Measurements from ENCODE around the gene RASSF4.

Gene RASSF4

DNA sequence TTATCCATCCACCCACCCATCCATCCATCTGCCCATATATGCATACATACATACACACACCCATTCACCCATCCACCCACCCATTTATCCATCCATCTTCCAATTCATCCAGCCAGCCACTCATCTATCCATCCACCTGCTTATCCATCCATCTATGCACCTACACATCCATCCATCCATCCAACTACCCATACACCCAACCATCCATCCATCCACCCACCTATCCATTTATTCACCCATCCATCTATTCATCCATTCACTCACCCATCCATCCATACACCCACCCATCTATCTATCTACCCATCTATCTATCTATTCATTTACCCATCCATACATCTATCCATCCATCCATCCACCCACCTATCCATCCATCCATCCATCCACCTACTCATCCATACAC lies 31.1 kb upstream of the RASSF4 start:
- DNase-seq: no peak

DNA sequence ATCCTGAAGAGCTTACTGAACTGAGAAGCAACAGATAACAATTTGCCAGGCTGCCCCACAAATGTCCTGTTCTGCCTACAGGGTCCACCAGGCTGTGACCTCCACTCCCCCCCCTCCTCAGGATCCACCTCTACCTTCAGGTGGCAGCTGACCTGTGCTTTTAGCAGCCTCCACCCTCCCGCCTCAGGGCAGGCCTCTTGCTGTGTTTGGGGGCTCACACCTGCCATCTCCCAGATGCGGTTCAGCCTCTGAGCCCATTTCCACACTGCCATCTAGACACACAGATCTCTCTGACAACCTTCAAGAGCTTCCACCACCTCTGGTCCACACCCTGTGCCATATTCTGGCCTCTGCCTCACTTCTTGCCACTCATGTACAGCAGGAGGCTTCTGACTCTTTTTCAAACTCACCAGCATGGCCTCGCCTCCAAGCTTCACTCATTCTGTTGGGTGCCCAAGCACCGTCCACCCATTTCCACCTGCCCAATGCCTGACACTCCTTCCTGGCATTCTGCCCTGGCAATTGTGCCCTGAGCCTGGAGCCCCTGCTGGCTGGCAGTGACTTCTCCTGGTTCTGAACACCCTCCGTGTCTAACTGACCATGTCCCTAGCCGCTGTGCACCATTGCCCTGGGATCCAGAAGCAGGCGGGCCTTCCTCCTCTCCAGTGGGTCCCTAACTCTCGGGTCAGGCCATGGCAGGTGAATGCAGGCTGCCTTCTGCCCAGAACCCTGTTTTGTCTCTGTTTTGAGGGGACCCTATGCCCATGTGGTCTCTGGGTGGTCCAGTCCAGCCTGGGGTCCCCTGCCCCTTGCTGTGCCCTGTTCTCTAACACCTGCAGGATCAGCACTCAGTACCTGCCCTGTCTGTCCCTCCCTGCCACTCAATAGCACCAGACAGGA lies 30.0 kb upstream of the RASSF4 start:
- DNase-seq: no peak

DNA sequence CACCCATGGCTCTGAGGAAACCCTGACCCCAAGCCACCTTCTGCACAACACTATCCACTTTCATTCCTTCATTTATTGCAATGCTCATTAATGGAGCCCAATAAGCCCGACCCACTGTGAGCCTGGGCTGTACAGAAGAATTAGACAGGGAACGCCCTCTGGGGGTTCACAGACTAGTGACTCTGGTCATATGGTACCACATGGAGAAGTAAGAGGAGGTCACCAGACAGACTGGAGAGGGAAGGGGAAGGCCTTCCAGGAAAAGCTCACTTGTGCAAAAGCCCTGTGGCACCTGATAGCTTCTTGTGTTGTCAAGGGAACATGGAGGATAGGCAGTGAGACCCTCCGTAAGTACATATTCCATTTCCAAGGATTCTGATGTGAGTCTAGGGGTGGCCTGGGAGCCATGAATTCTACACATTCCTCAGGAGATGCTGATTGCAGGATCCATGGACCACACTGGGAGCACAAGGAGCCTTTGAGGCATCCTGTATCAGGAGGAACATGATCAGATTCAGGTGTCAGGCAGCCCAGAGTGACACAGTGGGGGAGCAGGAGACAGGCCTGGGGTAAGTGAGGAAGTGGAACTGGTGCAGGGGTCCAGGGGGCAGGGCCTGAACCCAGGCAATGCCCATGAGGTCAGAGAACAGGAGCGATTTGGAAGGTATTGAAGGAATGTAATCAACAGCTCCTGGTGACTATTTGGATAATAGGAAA lies 28.5 kb upstream of the RASSF4 start:
- DNase-seq: no peak

DNA sequence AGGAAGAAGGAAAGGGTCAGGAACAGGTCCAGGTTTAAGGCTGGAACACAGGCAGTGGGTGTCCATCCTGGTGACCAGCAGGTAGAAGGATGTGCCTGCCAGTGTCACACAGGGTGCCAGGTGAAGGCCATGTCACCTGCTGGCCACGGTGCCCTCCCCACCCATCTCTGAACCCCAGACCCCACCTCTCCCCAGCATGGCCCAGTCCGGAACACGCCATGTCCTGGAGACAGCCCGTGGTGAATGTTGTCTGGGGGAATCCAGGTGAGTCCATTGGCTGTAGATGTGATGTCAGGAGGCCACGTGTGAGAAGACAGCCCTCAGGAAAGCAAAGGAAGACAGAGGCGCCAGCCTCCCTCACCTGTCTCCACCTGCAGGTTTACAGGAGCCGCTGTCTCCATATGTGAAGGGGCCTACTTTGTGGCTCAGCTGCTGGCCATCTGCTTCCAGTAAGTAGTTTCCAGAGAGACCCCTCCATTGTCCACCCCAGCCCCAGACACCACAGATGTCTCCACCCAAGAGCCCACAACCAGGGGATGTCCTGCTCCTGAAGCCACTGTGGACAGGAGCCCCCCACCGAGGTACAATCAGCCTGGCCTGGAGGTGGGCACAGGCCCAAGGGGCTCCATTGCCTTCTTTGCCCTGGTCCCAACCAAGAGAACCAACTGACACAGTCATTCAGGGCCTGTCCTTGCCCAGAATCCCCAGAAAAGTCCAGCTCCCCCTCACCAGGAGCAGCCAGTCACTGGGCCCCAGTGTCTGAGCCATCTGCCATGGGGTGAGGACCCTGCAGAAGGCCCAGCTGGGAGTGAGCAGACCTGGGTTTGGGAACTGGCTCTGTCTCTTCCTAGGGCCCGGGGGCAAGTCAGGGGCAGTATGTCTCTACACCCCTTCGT lies 27.7 kb upstream of the RASSF4 start:
- no peak for DNase-seq

DNA sequence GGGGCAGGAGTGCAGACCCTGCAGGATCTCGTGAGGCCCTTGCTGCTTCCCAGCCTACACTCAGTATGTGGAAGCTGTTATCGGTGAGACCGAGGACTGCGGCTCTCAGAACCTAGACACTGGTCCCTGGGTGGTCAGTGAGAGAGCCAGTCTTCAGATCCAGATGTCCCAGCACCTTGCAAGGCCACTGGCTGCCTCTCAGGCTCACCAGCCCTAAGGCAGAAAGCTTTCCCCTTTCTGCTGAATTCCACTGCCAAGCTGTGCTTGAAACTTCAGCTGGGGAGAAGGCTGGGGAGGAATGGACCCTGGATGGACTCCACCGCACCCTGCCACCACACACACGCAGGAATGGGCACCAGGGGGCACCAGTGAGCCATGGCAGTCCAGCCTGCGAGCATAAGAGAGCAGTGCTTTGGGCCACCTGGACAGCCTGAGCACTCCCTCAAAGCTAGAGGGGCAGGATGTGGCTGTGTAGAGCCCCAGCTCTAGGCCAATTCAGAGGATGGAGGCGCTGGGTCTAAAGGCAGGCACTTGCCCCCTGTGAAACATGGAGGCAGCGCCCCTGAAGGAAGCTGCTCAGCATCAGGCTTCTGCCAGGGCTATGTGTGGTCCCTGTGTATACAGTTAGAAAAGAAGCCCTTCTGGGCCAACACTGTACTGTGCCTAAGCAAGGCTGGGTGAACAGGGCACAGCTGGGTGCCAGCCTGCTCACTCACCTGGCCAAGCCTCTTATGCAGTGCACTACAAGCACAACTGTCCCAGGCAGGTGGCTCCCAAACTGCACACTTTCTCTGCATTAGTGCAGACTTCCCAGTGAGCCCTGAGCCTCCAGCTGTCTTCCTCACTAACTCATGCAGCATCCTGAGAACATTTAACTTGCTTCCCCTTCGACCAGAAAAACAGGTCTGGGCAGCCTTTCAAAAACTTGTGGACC lies 26.8 kb upstream of the RASSF4 start:
- peak; percentile 78 for DNase-seq

DNA sequence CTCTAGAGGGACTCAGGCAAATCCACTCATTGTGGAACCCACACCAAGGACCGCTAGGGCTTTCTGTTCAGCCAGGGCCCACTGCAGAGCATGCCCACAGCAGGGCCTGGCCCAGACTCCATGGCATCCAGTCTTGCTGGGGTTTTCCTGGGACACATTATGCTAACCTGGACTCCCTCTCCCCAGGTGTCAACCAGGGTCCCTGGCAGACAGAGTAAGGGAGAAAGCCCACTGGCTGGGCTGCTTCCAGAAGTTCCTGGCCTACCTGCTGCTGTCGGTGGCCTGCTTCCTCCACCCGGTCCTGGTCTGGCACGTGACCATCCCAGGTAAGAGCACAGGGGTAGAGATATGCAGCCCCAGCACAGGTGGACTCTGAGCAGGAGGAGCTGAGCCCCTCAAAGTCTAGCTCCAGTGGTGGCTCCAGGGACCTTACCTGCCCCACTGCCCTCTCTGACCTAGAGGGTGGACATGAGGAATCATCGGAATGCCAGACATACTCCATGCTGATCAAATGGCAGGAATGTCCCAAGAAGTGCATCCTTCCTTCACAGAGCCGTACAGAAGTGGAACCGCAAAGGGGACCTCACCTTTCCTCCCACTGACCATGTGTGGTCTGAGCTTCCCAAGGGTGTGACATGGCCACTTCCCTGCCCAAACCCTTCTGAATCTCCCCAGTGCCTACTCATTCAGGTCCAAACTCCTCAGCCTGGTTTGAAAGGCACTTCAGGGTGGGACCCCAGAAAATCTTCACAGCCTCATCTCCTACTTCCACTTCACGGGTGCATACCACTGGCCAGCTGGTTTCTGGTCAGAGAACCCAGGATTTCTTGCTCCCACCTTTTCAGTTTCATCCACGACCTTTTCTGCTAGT lies 25.9 kb upstream of the RASSF4 start:
- DNase-seq: no peak

DNA sequence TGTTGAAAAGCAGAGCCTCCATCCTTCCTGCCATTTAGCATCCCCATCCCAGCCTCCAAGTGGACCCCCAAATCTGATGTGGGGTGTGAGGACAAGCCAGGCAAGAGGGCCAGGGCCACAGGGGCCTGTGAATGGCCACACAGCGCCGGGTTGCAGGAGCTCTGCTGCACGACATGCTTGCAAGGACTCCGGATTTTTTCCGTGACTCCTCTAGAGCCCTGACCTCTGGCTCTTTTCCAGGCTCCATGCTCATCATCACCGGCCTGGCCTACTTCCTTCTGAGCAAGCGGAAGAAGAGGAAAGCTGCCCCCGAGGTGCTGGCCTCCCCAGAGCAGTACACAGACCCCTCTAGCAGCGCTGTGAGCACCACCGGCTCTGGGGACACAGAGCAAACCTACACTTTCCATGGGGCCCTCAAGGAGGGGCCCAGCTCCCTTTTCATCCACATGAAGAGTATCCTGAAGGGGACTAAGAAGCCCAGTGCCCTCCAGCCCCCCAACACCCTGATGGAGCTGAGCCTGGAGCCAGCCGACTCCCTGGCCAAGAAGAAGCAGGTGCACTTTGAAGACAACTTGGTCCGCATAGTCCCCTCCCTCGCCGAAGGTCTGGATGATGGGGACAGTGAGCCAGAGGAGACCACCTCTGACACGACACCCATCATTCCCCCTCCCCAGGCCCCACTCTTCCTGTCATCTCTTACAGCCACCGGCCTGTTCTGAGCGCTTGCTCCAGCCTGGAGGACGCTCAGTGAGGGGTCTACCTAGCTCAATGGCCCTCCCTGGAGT lies 25.0 kb upstream of the RASSF4 start:
- no peak for DNase-seq

DNA sequence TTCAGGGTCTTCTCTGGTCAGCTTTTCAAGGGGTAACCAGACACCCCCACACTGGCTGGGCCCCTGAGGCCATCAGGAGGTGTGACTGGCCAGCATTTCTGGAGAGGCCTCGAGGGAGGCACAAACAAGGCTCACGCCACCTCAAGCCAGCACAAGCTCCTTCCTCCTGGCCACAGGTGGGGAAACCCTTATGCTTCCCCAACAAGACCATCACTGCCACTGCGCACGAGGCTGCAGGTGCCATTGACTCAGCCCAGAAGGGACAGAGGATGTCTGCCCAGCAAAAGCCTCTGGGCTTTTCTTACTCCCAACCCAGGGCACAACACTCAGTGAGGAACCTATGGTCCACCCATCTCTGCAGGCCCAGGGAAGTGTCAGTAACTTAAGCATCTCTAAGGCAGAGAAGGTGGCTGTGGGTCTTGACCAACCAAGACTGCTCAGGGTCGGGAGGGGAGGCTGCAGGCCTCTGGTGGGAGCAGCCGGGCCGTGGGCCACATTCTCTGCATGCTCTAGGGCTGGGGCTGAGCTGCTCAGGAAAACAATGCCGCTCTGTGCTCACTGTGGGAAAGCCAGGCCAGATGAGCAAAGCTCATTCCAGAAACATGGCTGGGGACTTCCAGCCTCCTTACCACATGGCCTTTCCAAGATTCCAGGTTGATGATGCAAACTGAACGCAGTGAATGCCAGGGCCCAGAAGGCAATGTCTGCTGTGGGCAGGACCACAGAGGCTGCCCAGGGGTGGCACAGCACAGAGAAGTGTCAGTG lies 24.2 kb upstream of the RASSF4 start:
- DNase-seq: no peak

DNA sequence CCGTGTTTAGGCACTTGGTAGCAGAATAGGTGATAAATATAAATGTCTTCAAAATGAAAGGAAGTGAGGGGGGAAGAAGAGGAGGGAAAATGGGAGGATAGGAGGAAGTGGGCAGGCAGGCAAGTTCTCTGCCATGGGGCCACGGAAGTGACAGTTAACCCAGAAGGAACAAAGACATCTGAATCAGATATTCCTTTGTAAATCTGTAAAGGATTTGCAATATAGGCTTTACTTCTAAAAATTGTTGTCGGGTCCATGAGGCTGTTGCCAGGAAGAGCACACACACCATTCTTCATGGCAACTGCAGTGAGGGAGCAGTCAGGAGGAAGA lies 23.7 kb upstream of the RASSF4 start:
- DNase-seq: no peak

DNA sequence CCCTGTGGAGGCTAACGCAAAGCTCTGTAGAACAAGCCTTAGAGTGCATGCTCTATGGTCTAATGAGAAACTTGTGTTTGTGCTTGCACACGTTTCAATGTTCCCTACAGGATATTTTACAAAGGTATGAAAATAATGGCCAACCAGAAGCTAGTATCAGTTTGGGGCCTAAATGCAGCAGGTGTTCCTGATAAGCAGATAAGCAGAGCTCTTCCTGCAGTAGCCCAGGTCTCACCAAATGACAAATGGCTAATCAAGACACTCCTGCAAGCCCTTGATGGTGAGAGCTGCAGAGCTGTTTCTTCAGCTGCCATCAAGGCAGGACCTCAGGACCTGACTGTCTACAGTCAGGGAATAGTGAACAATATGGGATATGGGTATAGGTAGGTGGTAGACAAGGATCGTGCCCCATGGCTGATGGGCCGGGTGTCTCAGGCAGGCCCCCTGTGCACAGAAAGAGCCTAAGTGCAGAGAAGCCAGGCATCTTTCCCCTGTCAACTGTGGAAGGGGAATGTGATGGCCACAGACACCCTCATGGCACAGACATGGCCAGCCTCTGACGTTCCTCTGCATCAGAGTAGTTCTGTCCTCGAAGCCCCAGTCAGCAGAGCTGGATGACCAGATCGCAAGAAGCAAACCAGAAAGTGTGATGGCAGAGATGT lies 23.2 kb upstream of the RASSF4 start:
- no peak for DNase-seq

DNA sequence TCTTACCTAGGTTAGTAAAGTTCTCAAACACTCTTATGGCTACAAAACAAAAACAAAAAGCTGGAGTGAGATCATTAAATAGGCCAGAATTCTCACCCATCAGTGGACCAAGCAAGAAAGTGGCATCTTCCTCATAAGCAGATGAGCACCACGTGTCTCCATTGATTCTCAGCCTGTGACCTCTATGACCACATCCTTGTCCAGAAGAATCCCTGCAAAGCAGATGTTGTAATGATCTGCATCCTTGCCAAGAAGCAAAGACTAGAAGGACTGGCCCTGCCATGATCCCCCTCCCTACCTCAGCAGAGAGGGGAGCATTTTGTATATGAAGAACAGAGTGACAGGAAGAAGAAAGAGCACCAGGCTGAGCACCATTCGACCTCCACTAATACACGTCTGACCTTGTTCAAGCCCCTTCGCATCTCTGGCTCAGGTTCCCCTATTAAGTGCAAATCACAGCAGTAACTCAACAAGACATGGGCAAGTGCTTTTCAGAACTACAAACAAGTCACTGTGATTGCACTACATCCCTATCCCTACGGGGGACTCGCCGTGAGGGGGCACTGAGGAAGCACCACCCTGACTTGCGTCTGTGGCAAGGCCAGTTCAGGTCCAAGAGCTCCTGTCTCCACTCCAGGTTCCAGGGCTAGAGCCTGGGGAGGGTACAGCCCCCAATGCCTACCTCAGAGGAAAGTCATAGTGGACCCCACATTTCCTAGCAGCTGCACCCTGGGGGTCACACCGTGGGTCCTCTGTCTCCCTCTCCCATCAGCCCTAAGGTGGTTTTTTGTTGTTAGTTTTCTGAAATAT lies 22.2 kb upstream of the RASSF4 start:
- no peak for DNase-seq

DNA sequence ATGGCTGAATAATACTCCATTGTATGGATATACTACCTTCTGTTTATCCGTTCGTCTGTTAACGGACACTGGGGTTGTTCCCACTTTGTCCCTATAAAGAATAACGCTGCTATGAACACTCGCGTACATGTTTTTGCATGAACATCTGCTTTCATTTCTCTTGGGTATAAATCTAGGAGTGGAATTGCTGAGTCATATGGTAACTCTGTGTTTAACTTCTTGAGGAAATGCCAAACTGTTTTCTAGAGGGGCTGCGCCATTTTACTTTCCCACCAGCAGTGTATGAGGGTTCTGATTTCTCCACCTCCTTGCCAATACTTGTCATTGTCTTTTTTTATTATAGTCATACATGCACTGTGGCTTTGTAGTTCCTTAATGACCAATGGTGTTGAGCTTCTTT lies 20.6 kb upstream of the RASSF4 start:
- DNase-seq: no peak

DNA sequence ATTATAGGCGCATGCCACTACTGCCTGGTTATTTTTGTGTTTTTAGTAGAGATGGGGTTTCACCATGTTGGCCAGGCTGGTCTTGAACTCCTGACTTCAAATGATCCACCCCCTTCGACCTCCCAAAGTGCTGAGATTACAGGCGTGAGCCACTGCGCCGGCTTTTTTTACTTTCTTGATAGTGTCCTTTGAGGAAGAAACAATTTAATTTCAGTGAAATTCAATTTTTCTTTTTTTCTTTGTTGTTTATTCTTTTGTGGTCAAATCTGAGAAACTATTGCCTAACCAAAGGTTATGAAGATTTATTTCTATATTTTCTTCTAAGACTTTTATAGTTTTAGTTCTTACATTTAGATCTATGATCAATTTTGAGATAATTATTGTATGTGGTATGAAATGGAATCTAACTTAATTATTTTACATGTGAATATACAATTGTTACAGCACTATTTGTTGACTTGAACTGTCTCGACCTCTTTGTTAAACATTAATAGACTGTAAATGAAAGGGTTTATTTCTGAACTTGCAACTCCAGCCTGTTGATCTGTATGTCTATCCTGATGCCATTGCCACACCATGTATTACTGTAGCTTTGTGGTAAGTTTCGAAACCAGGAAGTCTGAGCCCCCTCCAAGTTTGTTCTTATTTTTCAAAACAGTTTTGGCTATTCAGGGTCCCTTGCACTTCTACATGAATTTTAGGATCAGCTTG lies 19.8 kb upstream of the RASSF4 start:
- no peak for DNase-seq

DNA sequence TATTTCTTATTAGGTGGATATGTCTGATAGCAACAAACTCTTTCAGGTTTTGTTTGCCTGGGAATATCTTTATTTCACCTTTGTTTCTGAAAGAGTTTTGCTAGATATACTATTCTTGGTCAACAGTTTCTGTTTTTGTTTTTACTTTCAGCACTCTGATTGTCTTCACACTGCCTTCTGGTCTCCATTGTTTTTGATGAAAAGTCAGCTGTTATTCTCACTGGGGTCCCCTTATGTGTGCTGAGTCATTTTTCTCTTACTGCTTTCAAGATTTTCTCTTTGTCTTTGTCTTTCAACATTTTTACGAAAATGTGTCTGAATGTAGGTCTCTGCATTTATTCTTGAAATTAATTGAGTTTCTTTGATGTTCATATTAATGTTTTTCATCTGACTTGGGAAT lies 15.2 kb upstream of the RASSF4 start:
- no peak for DNase-seq

DNA sequence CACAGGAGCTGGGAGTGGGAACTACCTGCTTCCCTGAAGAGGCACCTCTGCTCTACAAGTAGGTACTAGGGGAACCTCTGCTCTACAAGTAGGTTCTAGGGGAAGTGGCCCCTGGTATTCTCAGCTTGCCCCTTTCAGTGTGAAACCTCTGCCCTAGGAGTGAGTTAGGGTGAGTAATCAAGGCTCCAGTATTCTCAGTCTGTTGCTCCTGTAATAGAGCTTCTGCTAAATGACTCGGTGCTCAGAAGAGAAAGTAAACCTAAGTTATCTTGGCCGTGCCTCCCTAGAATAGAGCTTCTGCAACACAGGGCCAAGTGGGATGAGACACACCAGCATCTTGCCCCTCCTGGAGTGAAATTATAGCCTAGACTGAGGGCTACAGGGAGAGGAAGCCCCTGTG lies 13.4 kb upstream of the RASSF4 start:
- DNase-seq: no peak

DNA sequence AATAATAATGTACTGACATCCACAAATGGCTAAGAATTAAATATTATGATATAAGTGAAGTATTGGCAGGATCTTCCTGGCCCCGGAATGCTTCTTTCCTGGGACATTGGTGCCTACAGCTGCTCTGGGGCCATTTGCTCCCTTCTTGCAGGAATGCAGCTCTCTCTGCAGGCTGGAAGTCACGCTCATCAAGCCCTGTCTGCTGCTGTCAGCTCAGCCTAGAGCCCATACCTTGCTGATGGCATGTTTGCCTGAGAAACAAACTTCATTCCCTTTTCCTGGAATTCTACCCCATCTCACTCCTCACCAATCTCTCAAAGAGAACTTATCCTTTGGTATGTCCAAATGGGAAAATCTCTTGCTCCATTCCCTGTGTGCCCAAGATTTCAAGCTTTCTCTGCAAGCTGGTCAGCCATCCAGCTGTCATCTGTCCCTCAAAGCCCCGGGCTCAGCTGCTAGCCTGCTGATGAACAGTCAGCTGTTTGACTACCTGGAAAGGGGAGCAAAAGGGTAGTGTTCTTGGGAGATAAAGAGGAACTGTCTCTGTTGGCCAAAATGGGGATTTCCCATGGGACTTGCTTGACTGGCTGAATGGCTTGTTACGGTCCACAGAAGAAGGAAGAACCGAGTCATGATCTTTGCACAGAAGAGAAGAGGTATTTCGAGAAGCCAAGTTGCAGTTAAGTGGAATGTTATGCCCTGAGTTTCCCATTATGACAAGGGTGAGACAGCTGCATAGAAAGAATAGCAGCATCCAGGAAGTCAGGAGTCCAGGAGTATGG lies 12.0 kb upstream of the RASSF4 start:
- no peak for DNase-seq

DNA sequence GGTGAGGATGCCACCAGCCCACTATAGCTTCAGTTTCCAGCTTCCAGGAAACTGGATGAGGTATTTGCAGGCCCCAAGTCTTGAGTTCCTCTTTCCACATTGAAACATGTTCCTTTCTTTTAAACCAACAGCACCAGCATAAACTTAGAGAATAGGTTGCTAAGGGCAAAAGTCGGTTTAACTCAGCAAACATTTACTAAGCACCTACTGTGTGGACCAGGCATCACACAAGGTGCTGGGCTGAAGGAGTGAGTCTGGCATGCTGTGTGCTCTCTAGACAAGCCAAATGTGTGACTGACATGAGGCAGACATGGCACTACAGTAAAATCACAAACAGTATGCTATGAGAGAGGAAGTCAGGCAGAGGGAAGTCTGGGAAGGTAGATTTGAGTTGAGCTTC lies 11.0 kb upstream of the RASSF4 start:
- DNase-seq: no peak
